ENCODE results near the gene IL1RAPL2.
"Not testable (repeated sequence)": the region's sequence is repeated elsewhere in the genome, so short reads cannot be mapped to it uniquely, and the experiment has no call there.

Gene IL1RAPL2

GRCh38 chrX:105658136-105658535 is 1092.1 kb downstream of the IL1RAPL2 start:
- TF ChIP-seq BACH2 (CRISPR knock-in tag; IDR thresholded peaks at IDR 0.05; ENCODE audit: borderline replicate concordance), result no peak
- TF ChIP-seq ARNTL (CRISPR knock-in tag; IDR thresholded peaks at IDR 0.05; ENCODE audit: borderline replicate concordance, low read depth), result no peak
- TF ChIP-seq SNAI2 (CRISPR knock-in tag; IDR thresholded peaks at IDR 0.05), result no peak
- no peak for TF ChIP-seq GLIS3 (CRISPR knock-in tag; IDR thresholded peaks at IDR 0.05)
- no peak for TF ChIP-seq ZC3H10 (CRISPR knock-in tag; IDR thresholded peaks at IDR 0.05)
- no peak for ATAC-seq

GRCh38 chrX:105662248-105662647 is 1096.2 kb downstream of the IL1RAPL2 start:
- ATAC-seq, result no peak
- TF ChIP-seq POU6F1 (CRISPR knock-in tag; IDR thresholded peaks at IDR 0.05; ENCODE audit: borderline replicate concordance, low read depth) (no peak), TSHZ2 (CRISPR knock-in tag; IDR thresholded peaks at IDR 0.05) (no peak), OSR1 (CRISPR knock-in tag; IDR thresholded peaks at IDR 0.05) (no peak), ZNF70 (CRISPR knock-in tag; IDR thresholded peaks at IDR 0.05) (no peak), CREB5 (CRISPR knock-in tag; IDR thresholded peaks at IDR 0.05; ENCODE audit: low read depth) (no peak), BACH2 (CRISPR knock-in tag; IDR thresholded peaks at IDR 0.05; ENCODE audit: borderline replicate concordance) (no peak), PPARA (CRISPR knock-in tag; IDR thresholded peaks at IDR 0.05; ENCODE audit: borderline replicate concordance) (no peak), RARB (CRISPR knock-in tag; IDR thresholded peaks at IDR 0.05) (no peak), ZFP30 (CRISPR knock-in tag; IDR thresholded peaks at IDR 0.05) (no peak), ISL1 (CRISPR knock-in tag; IDR thresholded peaks at IDR 0.05) (no peak), ZNF565 (CRISPR knock-in tag; conservative IDR thresholded peaks at IDR 0.05; ENCODE audit: low read depth) (no peak), SNAI2 (CRISPR knock-in tag; IDR thresholded peaks at IDR 0.05) (no peak)

GRCh38 chrX:105664243-105664642 is 1098.2 kb downstream of the IL1RAPL2 start:
- TF ChIP-seq GLIS3 (CRISPR knock-in tag; IDR thresholded peaks at IDR 0.05) (no peak), ESRRG (CRISPR knock-in tag; IDR thresholded peaks at IDR 0.05) (no peak), ZNF8 (CRISPR knock-in tag; IDR thresholded peaks at IDR 0.05) (no peak), ZNF565 (CRISPR knock-in tag; conservative IDR thresholded peaks at IDR 0.05; ENCODE audit: low read depth) (no peak), TSHZ2 (CRISPR knock-in tag; IDR thresholded peaks at IDR 0.05) (no peak), PATZ1 (CRISPR knock-in tag; IDR thresholded peaks at IDR 0.05; ENCODE audit: borderline replicate concordance) (no peak), SNAI2 (CRISPR knock-in tag; IDR thresholded peaks at IDR 0.05) (no peak), CREB5 (CRISPR knock-in tag; IDR thresholded peaks at IDR 0.05; ENCODE audit: low read depth) (no peak), ISL1 (CRISPR knock-in tag; IDR thresholded peaks at IDR 0.05) (no peak), OSR1 (CRISPR knock-in tag; IDR thresholded peaks at IDR 0.05) (no peak), ARNTL (CRISPR knock-in tag; IDR thresholded peaks at IDR 0.05; ENCODE audit: borderline replicate concordance, low read depth) (no peak), POU6F1 (CRISPR knock-in tag; IDR thresholded peaks at IDR 0.05; ENCODE audit: borderline replicate concordance, low read depth) (no peak), PPARA (CRISPR knock-in tag; IDR thresholded peaks at IDR 0.05; ENCODE audit: borderline replicate concordance) (no peak), ZFP30 (CRISPR knock-in tag; IDR thresholded peaks at IDR 0.05) (no peak), ZC3H10 (CRISPR knock-in tag; IDR thresholded peaks at IDR 0.05) (no peak), ZFP3 (CRISPR knock-in tag; IDR thresholded peaks at IDR 0.05) (no peak), CSDC2 (CRISPR knock-in tag; IDR thresholded peaks at IDR 0.05) (no peak), TCF4 (CRISPR knock-in tag; IDR thresholded peaks at IDR 0.05; ENCODE audit: borderline replicate concordance) (no peak), TOX (CRISPR knock-in tag; IDR thresholded peaks at IDR 0.05; ENCODE audit: borderline replicate concordance) (no peak)
- ATAC-seq, result no peak

GRCh38 chrX:105684288-105684687 is 1118.3 kb downstream of the IL1RAPL2 start:
- not testable (repeated sequence) for ATAC-seq
